Liver (tissue), 3 donors: Measurements from ENCODE around the gene COQ8A.
A peak's percentile ranks its signal among the peaks of the same experiment; 100 is the strongest.

ENCODE experiments used
- CTCF ChIP-seq: fragments of 150-350 bp; IDR thresholded peaks from 2 replicates; pipeline ENCODE4 v1.5.1; 2017; ENCODE audit warnings: improper control_type of control experiment, low read depth, low read length; ENCODE audit not compliant: missing input control
- GABPA ChIP-seq, 2 donors: IDR thresholded peaks in 1 of 2; conservative IDR thresholded peaks in 1 of 2; 2 replicates each; pipeline ENCODE4 v1.6.1; 2016; ENCODE audit warnings: antibody characterized with exemption in 2 of 2, mild to moderate bottlenecking in 1 of 2, moderate library complexity in 1 of 2
- JUND ChIP-seq, 2 donors: IDR thresholded peaks; 2 replicates each; pipeline ENCODE4 v1.6.1; 2016; ENCODE audit warnings: antibody characterized with exemption in 2 of 2
- RAD21 ChIP-seq, 2 donors: IDR thresholded peaks; 2 replicates each; pipeline ENCODE4 v1.6.1; 2016; ENCODE audit warnings: antibody characterized with exemption in 2 of 2, mild to moderate bottlenecking in 2 of 2
- REST ChIP-seq: IDR thresholded peaks from 2 replicates; pipeline ENCODE4 v1.6.1; 2016; ENCODE audit warnings: antibody characterized with exemption, mild to moderate bottlenecking
- TAF1 ChIP-seq: conservative IDR thresholded peaks from 2 replicates; pipeline ENCODE4 v1.6.1; 2016; ENCODE audit warnings: antibody characterized with exemption, mild to moderate bottlenecking
- YY1 ChIP-seq: IDR thresholded peaks from 2 replicates; pipeline ENCODE4 v1.6.1; 2016; ENCODE audit warnings: antibody characterized with exemption, mild to moderate bottlenecking
- TF ChIP-seq, protein P1 (sequence below): IDR thresholded peaks from 2 replicates; pipeline ENCODE4 v1.6.1; 2016; ENCODE audit warnings: antibody characterized with exemption
- donor health status: healthy.
- donor health status: healthy.

- no peak for TF ChIP-seq CTCF
- no peak for TF ChIP-seq YY1
- peak in 1 of 2 donors; percentile 22 for TF ChIP-seq RAD21 (IDR thresholded peaks at IDR 0.05)
- TF ChIP-seq REST, result no peak
- TF ChIP-seq, protein P1, sequence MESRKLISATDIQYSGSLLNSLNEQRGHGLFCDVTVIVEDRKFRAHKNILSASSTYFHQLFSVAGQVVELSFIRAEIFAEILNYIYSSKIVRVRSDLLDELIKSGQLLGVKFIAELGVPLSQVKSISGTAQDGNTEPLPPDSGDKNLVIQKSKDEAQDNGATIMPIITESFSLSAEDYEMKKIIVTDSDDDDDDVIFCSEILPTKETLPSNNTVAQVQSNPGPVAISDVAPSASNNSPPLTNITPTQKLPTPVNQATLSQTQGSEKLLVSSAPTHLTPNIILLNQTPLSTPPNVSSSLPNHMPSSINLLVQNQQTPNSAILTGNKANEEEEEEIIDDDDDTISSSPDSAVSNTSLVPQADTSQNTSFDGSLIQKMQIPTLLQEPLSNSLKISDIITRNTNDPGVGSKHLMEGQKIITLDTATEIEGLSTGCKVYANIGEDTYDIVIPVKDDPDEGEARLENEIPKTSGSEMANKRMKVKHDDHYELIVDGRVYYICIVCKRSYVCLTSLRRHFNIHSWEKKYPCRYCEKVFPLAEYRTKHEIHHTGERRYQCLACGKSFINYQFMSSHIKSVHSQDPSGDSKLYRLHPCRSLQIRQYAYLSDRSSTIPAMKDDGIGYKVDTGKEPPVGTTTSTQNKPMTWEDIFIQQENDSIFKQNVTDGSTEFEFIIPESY, result no peak
- peak in 1 of 2 donors; percentile 3 for TF ChIP-seq JUND (IDR thresholded peaks at IDR 0.05)
- no peak for TF ChIP-seq TAF1
- TF ChIP-seq GABPA (IDR thresholded peaks at IDR 0.05 in 1 of 2, conservative IDR thresholded peaks at IDR 0.05 in 1 of 2), result no peak
These were observed 24.8 kb downstream of the COQ8A start for GRCh38 chr1:226964611-226965486.
